IPS-15b (cell line): ENCODE results near the gene GRM4.

Experiments used
- H3K27me3 ChIP-seq: one replicate; pipeline ENCODE4 v1.6.1; 2013; ENCODE audit warnings: low read length; ENCODE audit not compliant: control insufficient read depth, insufficient read depth
- H3K36me3 ChIP-seq: one replicate; pipeline ENCODE4 v1.6.1; 2013; ENCODE audit warnings: low read length; ENCODE audit not compliant: control insufficient read depth, insufficient read depth
- H3K4me1 ChIP-seq: one replicate; pipeline ENCODE4 v1.6.1; 2013; ENCODE audit warnings: mild to moderate bottlenecking, low read length; ENCODE audit not compliant: control insufficient read depth, insufficient read depth
- H3K4me3 ChIP-seq: one replicate; pipeline ENCODE4 v1.5.1; 2013; ENCODE audit warnings: low read depth, low read length
- H3K9ac ChIP-seq: one replicate; pipeline ENCODE4 v1.6.1; 2013; ENCODE audit warnings: low read depth, mild to moderate bottlenecking, low read length
- H3K9me3 ChIP-seq: one replicate; pipeline ENCODE4 v1.6.1; 2013; ENCODE audit warnings: mild to moderate bottlenecking, low read length; ENCODE audit not compliant: control insufficient read depth, insufficient read depth

GRM4 gene

GRCh38 chr6:34113532-34113931, 32.4 kb downstream of the GRM4 start:
- Histone ChIP-seq H3K9ac (no peak overlapping the region), H3K36me3 (no peaks in the 10 kb centered on the region), H3K27me3 (no peaks in the 10 kb centered on the region), H3K4me3 (no peak overlapping the region), H3K4me1 (peaks cover 2% of the 10 kb centered on the region), H3K9me3 (no peaks in the 10 kb centered on the region)

DNA sequence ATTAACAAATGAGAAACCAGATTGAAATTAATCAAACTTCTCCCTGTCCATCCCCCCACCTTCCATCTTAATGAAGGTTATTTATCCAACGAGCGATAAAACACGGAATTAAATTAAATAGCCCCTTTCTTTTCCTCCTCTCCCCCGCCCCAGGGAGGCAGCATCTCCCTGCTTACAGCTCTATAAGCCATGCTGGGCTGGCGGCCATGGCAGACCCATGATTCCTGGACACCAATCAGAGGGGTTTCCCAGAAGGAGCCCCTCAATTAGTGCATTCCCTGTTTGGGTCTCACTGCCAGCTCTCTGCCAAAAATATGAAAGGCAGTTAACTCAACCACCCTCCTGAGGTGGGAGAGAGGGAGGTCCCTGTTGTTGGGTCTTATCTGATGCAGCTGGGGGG, 33.8 kb downstream of the GRM4 start:
- H3K27me3 ChIP-seq, result no peaks in the 10 kb centered on the region
- H3K36me3 ChIP-seq, result no peaks in the 10 kb centered on the region
- H3K4me3 ChIP-seq, result no peak overlapping the region
- H3K4me1 ChIP-seq, result peaks cover 2% of the 10 kb centered on the region
- H3K9me3 ChIP-seq, result no peaks in the 10 kb centered on the region
- no peak overlapping the region for H3K9ac ChIP-seq

DNA sequence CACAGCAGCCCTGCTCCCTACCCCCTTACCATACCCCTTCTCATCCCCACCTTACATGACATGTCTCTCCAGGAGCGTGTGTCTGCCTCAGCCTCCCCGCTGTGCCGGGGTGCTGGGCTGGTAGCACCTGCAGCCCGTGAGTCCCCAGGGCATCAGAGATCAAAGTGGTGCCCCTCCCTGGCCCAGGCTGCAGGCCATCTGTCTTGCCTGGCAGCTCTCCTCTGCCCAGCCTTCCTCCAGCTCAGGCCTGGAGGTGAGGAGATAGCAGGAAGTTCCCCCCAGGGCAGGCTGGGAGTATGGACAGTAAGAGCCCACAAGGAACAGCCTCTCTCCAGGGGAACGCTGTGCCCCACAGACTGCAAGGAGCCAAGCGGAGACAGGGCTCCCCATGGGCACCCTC, 35.3 kb downstream of the GRM4 start:
- no peaks in the 10 kb centered on the region for H3K27me3 ChIP-seq
- H3K4me1 ChIP-seq, result peaks cover 2% of the 10 kb centered on the region
- H3K9me3 ChIP-seq, result no peaks in the 10 kb centered on the region
- no peak overlapping the region for H3K4me3 ChIP-seq
- H3K36me3 ChIP-seq, result no peaks in the 10 kb centered on the region
- no peak overlapping the region for H3K9ac ChIP-seq

DNA sequence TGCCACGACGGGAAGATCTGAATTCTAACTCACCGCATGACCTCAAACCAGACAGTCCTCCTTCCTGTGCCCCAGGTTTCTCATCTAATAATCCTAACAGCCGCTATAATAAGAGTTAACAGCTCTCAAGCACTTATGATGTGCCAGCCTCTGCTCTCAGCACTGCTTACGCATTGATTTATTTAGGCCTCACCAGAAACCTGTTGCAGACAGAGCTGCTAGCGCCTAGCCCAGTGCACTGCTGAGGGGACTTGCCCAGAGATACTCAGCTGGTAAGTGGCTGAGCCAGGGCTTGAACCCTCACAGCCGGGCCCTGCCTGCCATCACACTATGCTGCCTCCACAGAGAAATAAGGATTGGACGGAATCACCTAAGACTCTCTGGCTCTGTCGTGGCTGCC, 37.7 kb downstream of the GRM4 start:
- Histone ChIP-seq H3K4me1 (no peaks in the 10 kb centered on the region), H3K36me3 (no peaks in the 10 kb centered on the region), H3K9me3 (no peaks in the 10 kb centered on the region), H3K4me3 (no peak overlapping the region), H3K27me3 (no peaks in the 10 kb centered on the region), H3K9ac (no peak overlapping the region)

- no peak overlapping the region for H3K4me3 ChIP-seq
- no peaks in the 10 kb centered on the region for H3K27me3 ChIP-seq
- no peaks in the 10 kb centered on the region for H3K4me1 ChIP-seq
- no peaks in the 10 kb centered on the region for H3K36me3 ChIP-seq
- H3K9me3 ChIP-seq, result no peaks in the 10 kb centered on the region
- H3K9ac ChIP-seq, result no peak overlapping the region
Observed at GRCh38 chr6:34106900-34107299, 39.0 kb downstream of the GRM4 start.

- H3K9me3 ChIP-seq, result no peaks in the 10 kb centered on the region
- no peaks in the 10 kb centered on the region for H3K27me3 ChIP-seq
- H3K9ac ChIP-seq, result no peak overlapping the region
- no peak overlapping the region for H3K4me3 ChIP-seq
- H3K4me1 ChIP-seq, result no peaks in the 10 kb centered on the region
- H3K36me3 ChIP-seq, result no peaks in the 10 kb centered on the region
Observed at GRCh38 chr6:34106421-34106820, 39.5 kb downstream of the GRM4 start.

DNA sequence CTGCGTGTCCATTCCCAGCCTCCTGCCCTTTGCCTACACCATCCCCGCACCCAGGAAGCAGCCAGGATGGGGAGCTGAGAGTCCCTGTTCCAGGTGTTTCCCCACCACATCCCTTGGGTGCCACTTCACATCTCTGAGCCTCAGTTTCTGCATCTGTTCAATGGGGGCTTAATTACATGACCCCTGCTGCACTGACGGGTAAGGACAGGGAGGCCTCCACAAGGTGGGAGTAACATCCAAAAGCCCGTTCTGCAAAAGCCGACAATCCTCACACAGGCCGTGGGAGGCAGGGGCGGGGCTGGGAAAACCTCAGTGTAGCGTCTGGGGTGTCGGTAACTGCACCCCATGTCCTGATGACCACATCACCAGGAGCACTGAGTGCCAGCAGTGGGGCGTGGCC, 41.3 kb downstream of the GRM4 start:
- Histone ChIP-seq H3K36me3 (no peaks in the 10 kb centered on the region), H3K9me3 (no peaks in the 10 kb centered on the region), H3K27me3 (no peaks in the 10 kb centered on the region), H3K4me3 (no peak overlapping the region), H3K4me1 (no peaks in the 10 kb centered on the region), H3K9ac (no peak overlapping the region)

GRCh38 chr6:34104186-34104585, 41.7 kb downstream of the GRM4 start:
- H3K4me1 ChIP-seq, result no peaks in the 10 kb centered on the region
- H3K9ac ChIP-seq, result no peak overlapping the region
- no peak overlapping the region for H3K4me3 ChIP-seq
- no peaks in the 10 kb centered on the region for H3K9me3 ChIP-seq
- H3K36me3 ChIP-seq, result no peaks in the 10 kb centered on the region
- no peaks in the 10 kb centered on the region for H3K27me3 ChIP-seq

DNA sequence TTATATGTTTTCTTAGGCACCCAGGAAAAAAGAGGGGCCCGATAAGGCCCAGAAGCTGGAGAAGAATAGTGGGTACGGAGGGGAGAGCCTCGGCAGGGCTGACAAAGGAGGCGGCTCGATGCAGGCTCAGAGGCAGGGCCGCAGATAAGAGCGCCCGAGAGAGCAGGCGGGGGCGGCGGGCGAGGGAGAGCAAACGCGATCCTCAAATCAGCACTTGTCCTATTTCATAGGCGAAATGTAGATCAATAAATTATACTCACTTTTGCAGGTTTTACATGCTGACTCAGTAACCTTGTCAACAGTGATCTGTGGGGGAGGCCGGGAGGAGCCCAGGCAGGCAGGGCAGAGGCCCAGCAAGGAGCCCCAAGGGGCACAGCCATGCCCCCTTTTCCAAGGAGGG, 42.6 kb downstream of the GRM4 start:
- Histone ChIP-seq H3K4me3 (no peak overlapping the region), H3K4me1 (no peaks in the 10 kb centered on the region), H3K9ac (no peak overlapping the region), H3K27me3 (no peaks in the 10 kb centered on the region), H3K9me3 (no peaks in the 10 kb centered on the region), H3K36me3 (no peaks in the 10 kb centered on the region)

GRCh38 chr6:34102696-34103095, 43.2 kb downstream of the GRM4 start:
- Histone ChIP-seq H3K9ac (no peak overlapping the region), H3K36me3 (peaks cover 2% of the 10 kb centered on the region), H3K27me3 (no peaks in the 10 kb centered on the region), H3K9me3 (no peaks in the 10 kb centered on the region), H3K4me3 (no peak overlapping the region), H3K4me1 (no peaks in the 10 kb centered on the region)

- no peaks in the 10 kb centered on the region for H3K4me1 ChIP-seq
- no peak overlapping the region for H3K4me3 ChIP-seq
- H3K36me3 ChIP-seq, result peaks cover 2% of the 10 kb centered on the region
- H3K9ac ChIP-seq, result no peak overlapping the region
- no peaks in the 10 kb centered on the region for H3K9me3 ChIP-seq
- no peaks in the 10 kb centered on the region for H3K27me3 ChIP-seq
Observed at GRCh38 chr6:34102099-34102656, 43.7 kb downstream of the GRM4 start.

DNA sequence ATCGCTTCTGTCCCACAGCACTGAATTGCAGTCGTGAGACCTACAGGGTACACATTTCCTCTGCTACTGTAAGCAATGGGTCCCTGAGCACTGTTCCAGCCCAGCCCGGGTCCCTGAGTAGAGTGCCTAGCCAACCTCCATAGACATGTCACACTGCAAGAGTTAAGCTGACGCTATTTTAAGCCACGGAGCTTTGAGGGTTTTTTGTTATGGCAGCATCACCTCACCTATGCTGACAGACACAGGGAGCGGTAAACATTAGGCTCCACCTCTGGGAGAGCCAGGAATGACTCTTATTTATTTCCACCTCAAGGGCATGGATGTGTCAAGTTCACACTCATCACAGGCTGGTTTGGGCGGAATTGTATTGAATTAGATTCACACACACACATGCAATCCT, 45.1 kb downstream of the GRM4 start:
- H3K9ac ChIP-seq, result no peak overlapping the region
- H3K9me3 ChIP-seq, result no peaks in the 10 kb centered on the region
- H3K4me1 ChIP-seq, result no peaks in the 10 kb centered on the region
- H3K27me3 ChIP-seq, result no peaks in the 10 kb centered on the region
- H3K4me3 ChIP-seq, result no peak overlapping the region
- H3K36me3 ChIP-seq, result peaks cover 2% of the 10 kb centered on the region

DNA sequence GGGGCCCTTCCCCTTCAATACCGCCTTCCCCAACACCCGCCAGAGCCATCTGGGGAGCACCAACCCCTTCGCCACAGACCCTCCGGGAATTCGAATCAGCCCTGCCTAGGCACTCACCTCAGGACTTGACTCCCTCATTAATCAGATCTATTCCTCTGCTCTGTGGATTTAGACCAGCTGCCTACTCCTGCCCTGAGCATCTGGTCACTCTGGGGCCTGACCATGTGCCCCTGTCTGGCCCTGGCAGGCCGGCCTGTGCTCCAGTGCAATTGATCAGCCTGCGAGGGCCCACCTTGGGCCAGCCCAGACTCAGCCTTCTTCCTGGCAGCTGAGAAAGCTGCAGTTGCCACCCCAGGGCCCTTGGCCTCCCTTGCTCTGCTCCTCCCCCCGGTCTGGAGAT, 46.0 kb downstream of the GRM4 start:
- Histone ChIP-seq H3K36me3 (peaks cover 2% of the 10 kb centered on the region), H3K27me3 (no peaks in the 10 kb centered on the region), H3K9me3 (no peaks in the 10 kb centered on the region), H3K4me3 (no peak overlapping the region), H3K4me1 (no peaks in the 10 kb centered on the region), H3K9ac (no peak overlapping the region)
